ENCODE data around the gene GFY. TPM values are rescaled to one million over a fixed set of nuclear protein-coding genes. Genes with fewer than 3 reads are reported as not detected.
A peak's percentile ranks its signal among the peaks of the same experiment; 100 is the strongest.
"Not testable (repeated sequence)": the region's sequence is repeated elsewhere in the genome, so short reads cannot be mapped to it uniquely, and the experiment has no call there.

Gene GFY
- total RNA-seq, 4 donors from 2014 or later = not detected

GRCh38 chr19:49468746-49469447, 43.7 kb downstream of the GFY start:
- H3K36me3 ChIP-seq = peaks cover 0 to 14% (median 0%) of the 10 kb centered on the region in 4 donors
- TF ChIP-seq POLR2AphosphoS5 (IDR thresholded peaks at IDR 0.05) (peak in 1 of 3 donors; percentile 8), POLR2A (IDR thresholded peaks at IDR 0.05) (no peak)
- H3K27me3 ChIP-seq = no peaks in the 10 kb centered on the region
- no peak overlapping the region for H3K4me3 ChIP-seq
- no peaks in the 10 kb centered on the region for H3K9me3 ChIP-seq
- WGBS, 2 donors (ENCODE audit: low coverage in 1 of 2) = 49% methylated on average over 15 of the region's 15 CpGs; no CpG with 5 or more reads in 1 of the 2 donors
- peak overlapping the region; percentile 32 to 69 (median 60) for H3K27ac ChIP-seq
- peaks cover 8 to 30% (median 10%) of the 10 kb centered on the region in 4 donors for H3K4me1 ChIP-seq
- in situ Hi-C loops (cut with MboI; ENCODE audit: low pct_ligation_motif_present in 1 of 4, low pct_unique_long_range_greater_than_20kb in 1 of 4, low sequenced_read_pairs in 3 of 4) = no loop called here
- intact Hi-C loops (cut with DNase I; ENCODE audit: low total_unique reads) = no loop called here
- peak; percentile 77 for DNase-seq

- WGBS, 2 donors (ENCODE audit: low coverage in 1 of 2) = 82% methylated on average over 25 of the region's 25 CpGs; no CpG with 5 or more reads in 1 of the 2 donors
- peak overlapping the region; percentile 32 to 69 (median 60) for H3K27ac ChIP-seq
- no peaks in the 10 kb centered on the region for H3K9me3 ChIP-seq
- no peak overlapping the region for H3K4me3 ChIP-seq
- peaks cover 0 to 8% (median 0%) of the 10 kb centered on the region in 4 donors for H3K36me3 ChIP-seq
- intact Hi-C loops (cut with DNase I; ENCODE audit: low total_unique reads) (loop anchor here (10.0 kb wide), 1 partner anchor 215 kb away; the partner anchor contains the start of gene ADM5), in situ Hi-C loops (cut with MboI; ENCODE audit: low pct_ligation_motif_present in 1 of 4, low pct_unique_long_range_greater_than_20kb in 1 of 4, low sequenced_read_pairs in 3 of 4) (no loop called here)
- TF ChIP-seq EP300 (IDR thresholded peaks at IDR 0.05; ENCODE audit: low read depth) (no peak), POLR2AphosphoS5 (IDR thresholded peaks at IDR 0.05) (no peak), POLR2A (IDR thresholded peaks at IDR 0.05) (no peak), CTCF (IDR thresholded peaks at IDR 0.05) (peak in 2 of 5 experiments; percentile 14 to 35)
- H3K4me1 ChIP-seq = peaks cover 8 to 31% (median 14%) of the 10 kb centered on the region in 4 donors
- H3K27me3 ChIP-seq = no peaks in the 10 kb centered on the region
- peak; percentile 72 for DNase-seq
These were observed 44.8 kb downstream of the GFY start for GRCh38 chr19:49469828-49470614.

DNA sequence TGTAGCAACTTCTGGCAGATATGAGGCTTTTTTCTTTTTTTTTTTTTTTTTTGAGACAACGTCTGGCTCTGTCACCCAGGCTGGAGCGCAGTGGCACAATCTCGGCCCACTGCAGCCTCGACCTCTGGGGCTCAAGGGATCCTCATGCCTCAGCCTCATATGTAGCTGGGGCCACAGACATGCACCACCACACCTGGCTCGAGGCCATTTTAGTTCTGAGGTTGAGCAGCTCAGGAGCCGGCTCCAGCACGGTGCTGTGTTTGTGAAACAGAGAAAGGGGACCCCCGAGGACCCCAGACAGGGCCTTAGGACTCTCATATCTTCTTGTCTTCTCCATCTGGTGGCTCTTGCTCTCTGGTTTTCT, 45.4 kb downstream of the GFY start:
- Histone ChIP-seq H3K4me1 (peaks cover 8 to 35% (median 14%) of the 10 kb centered on the region in 4 donors), H3K27ac (peak overlapping the region in 3 of 4 donors; percentile 32 to 69 (median 55)), H3K27me3 (no peaks in the 10 kb centered on the region), H3K9me3 (no peaks in the 10 kb centered on the region), H3K4me3 (no peak overlapping the region), H3K36me3 (peaks cover 0 to 4% (median 0%) of the 10 kb centered on the region in 4 donors)
- peak in 1 of 5 experiments; percentile 2 for TF ChIP-seq CTCF (IDR thresholded peaks at IDR 0.05)
- no peak for TF ChIP-seq EP300 (IDR thresholded peaks at IDR 0.05; ENCODE audit: low read depth)
- intact Hi-C loops (cut with DNase I; ENCODE audit: low total_unique reads) (loop anchor here (10.0 kb wide), 1 partner anchor 214 kb away; the partner anchor contains the start of gene ADM5), in situ Hi-C loops (cut with MboI; ENCODE audit: low pct_ligation_motif_present in 1 of 4, low pct_unique_long_range_greater_than_20kb in 1 of 4, low sequenced_read_pairs in 3 of 4) (no loop called here)
- 68 to 90% methylated on average over 2 to 8 of the region's 8 CpGs for WGBS, 2 donors (ENCODE audit: low coverage in 1 of 2)
- no peak for DNase-seq

GRCh38 chr19:49472936-49473335, 47.7 kb downstream of the GFY start:
- in situ Hi-C loops (cut with MboI; ENCODE audit: low pct_ligation_motif_present in 1 of 4, low pct_unique_long_range_greater_than_20kb in 1 of 4, low sequenced_read_pairs in 3 of 4) (no loop called here), intact Hi-C loops (cut with DNase I; ENCODE audit: low total_unique reads) (loop anchor here (10.0 kb wide), 1 partner anchor 212 kb away; the partner anchor contains the start of gene ADM5)
- no peaks in the 10 kb centered on the region for H3K27me3 ChIP-seq
- no peak for DNase-seq
- no peak for TF ChIP-seq POLR2A (IDR thresholded peaks at IDR 0.05)
- TF ChIP-seq POLR2AphosphoS5 (IDR thresholded peaks at IDR 0.05) = no peak
- no peak for TF ChIP-seq EP300 (IDR thresholded peaks at IDR 0.05; ENCODE audit: low read depth)
- TF ChIP-seq CTCF (IDR thresholded peaks at IDR 0.05) = no peak
- H3K9me3 ChIP-seq = no peaks in the 10 kb centered on the region
- H3K36me3 ChIP-seq = no peaks in the 10 kb centered on the region
- H3K4me1 ChIP-seq = peaks cover 8 to 35% (median 14%) of the 10 kb centered on the region in 4 donors
- WGBS, 2 donors (ENCODE audit: low coverage in 1 of 2) = 72 to 80% methylated on average over 4 to 9 of the region's 9 CpGs
- H3K27ac ChIP-seq = no peak overlapping the region
- H3K4me3 ChIP-seq = no peak overlapping the region

DNA sequence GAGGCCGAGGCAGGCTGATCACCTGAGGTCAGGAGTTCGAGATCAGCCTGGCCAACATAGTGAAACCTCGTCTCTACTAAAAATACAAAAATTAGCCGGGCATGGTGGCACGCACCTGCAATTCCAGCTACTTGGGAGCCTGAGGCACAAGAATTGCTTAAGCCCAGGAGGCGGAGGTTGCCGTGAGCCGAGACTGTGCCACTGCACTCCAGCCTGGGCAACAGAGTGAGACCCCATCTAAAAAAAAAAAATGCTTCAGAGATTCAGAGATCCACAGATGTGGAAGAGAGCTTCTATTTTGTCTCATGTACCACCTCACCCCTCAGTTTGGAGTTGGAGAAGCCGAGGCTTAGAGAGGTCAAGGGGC, 48.3 kb downstream of the GFY start:
- peak overlapping the region in 3 of 4 donors; percentile 68 to 81 (median 74) for H3K4me3 ChIP-seq
- in situ Hi-C loops (cut with MboI; ENCODE audit: low pct_ligation_motif_present in 1 of 4, low pct_unique_long_range_greater_than_20kb in 1 of 4, low sequenced_read_pairs in 3 of 4); H3K36me3 ChIP-seq; DNase-seq; H3K27me3 ChIP-seq; H3K9me3 ChIP-seq: not testable (repeated sequence)
- H3K4me1 ChIP-seq = peaks cover 8 to 35% (median 13%) of the 10 kb centered on the region in 4 donors
- WGBS, 2 donors (ENCODE audit: low coverage in 1 of 2) = 0 to 70% methylated on average over 1 to 9 of the region's 9 CpGs
- intact Hi-C loops (cut with DNase I; ENCODE audit: low total_unique reads) = loop anchor here (10.0 kb wide), 1 partner anchor 211 kb away; the partner anchor contains the start of gene ADM5
- peak overlapping the region; percentile 83 to 89 (median 86) for H3K27ac ChIP-seq
